A549 (cell line): ENCODE results near the gene PFDN6. TPM values are rescaled to one million over a fixed set of nuclear protein-coding genes. Genes with fewer than 3 reads are reported as not detected.
"Not testable (repeated sequence)": the region's sequence is repeated elsewhere in the genome, so short reads cannot be mapped to it uniquely, and the experiment has no call there.

Source experiments
- ATAC-seq, 2 experiments: fragments of 200-7000 bp in 1 of 2; fragments of >200 bp in 1 of 2; cut with Nextera tagmentation in 1 of 2; cut with Tn5 transposase in 1 of 2; 3 replicates each; pipeline versions ENCODE4 v1.8.0 to v1.9.1; 2018 to 2020; ENCODE audit warnings: mild to moderate bottlenecking in 1 of 2, moderate library complexity in 1 of 2
- CTCF ChIA-PET: fragments of 300-600 bp; sonication (Branson Sonifier 250); formaldehyde crosslinking; extraction: SDS; loops from one replicate; lab custom pipeline; 2021; ENCODE audit warnings: antibody characterized with exemption, inconsistent platforms; lab: Yijun Ruan, JAX
- POLR2A ChIA-PET: fragments of 350-600 bp; formaldehyde crosslinking; extraction: SDS; loops from one replicate; lab custom pipeline; 2021; ENCODE audit warnings: antibody characterized with exemption, inconsistent platforms; lab: Yijun Ruan, JAX
- DNase-seq, 2 experiments: peaks; one replicate each; pipeline versions ENCODE4 v3.0.0 to v3.0.0-alpha.2; 2011 to 2016; ENCODE audit warnings: low read depth in 1 of 2, low spot score in 1 of 2
- FAIRE-seq: peaks from 2 replicates; lab custom pipeline; 2011; peaks lifted over from hg19 to GRCh38; lab: Jason Lieb, UNC
- H3K27ac ChIP-seq, 2 experiments: fragments of >200 bp; sonication (Bioruptor Twin); formaldehyde crosslinking; 3 replicates each; pipeline ENCODE4 v1.5.1; 2016 to 2017
- H3K4me1 ChIP-seq: fragments of >200 bp; sonication (Bioruptor Twin); formaldehyde crosslinking; 3 replicates; pipeline ENCODE4 v1.6.1; 2016
- H3K4me2 ChIP-seq: fragments of >200 bp; sonication (Bioruptor Twin); formaldehyde crosslinking; 3 replicates; pipeline ENCODE4 v1.6.1; 2016
- H3K4me3 ChIP-seq: fragments of >200 bp; sonication (Bioruptor Twin); formaldehyde crosslinking; 3 replicates; pipeline ENCODE4 v1.5.1; 2016
- H3K9me3 ChIP-seq: fragments of >200 bp; sonication (Bioruptor Twin); formaldehyde crosslinking; 3 replicates; pipeline ENCODE4 v1.6.1; 2016
- BCL3 ChIP-seq: fragments of >200 bp; sonication (Bioruptor Twin); formaldehyde crosslinking; IDR thresholded peaks from 3 replicates; pipeline ENCODE4 v1.6.1; 2016
- CEBPB ChIP-seq, 2 experiments: fragments of >200 bp in 1 of 2; sonication (Bioruptor Twin) in 1 of 2; formaldehyde crosslinking in 1 of 2; IDR thresholded peaks; 2 replicates each; pipeline ENCODE4 v1.6.1; 2012 to 2016
- CHD2 ChIP-seq: fragments of 150-350 bp; IDR thresholded peaks from 2 replicates; pipeline ENCODE4 v1.6.1; 2014; ENCODE audit warnings: low read length; ENCODE audit not compliant: partially characterized antibody
- CTCF ChIP-seq: fragments of >200 bp; sonication (Bioruptor Twin); formaldehyde crosslinking; IDR thresholded peaks from 3 replicates; pipeline ENCODE4 v1.5.1; 2016
- EHF ChIP-seq: fragments of 250-450 bp; sonication (Bioruptor Pico); IDR thresholded peaks from 2 replicates; pipeline ENCODE4 v1.5.0; 2020; ENCODE audit warnings: mild to moderate bottlenecking
- EHMT2 ChIP-seq: fragments of 200-600 bp; sonication (generic); IDR thresholded peaks from 2 replicates; pipeline ENCODE4 v1.6.1; 2016; ENCODE audit warnings: antibody characterized with exemption, low read depth, mild to moderate bottlenecking, moderate library complexity
- ELK1 ChIP-seq: fragments of 150-350 bp; IDR thresholded peaks from 2 replicates; pipeline ENCODE4 v1.6.1; 2014; ENCODE audit warnings: low read depth, mild to moderate bottlenecking, low read length
- EP300 ChIP-seq, 2 experiments: fragments of >200 bp; sonication (Bioruptor Twin); formaldehyde crosslinking; IDR thresholded peaks; 2 replicates in 1 of 2; 3 replicates in 1 of 2; pipeline ENCODE4 v1.6.1; 2016 to 2017
- FOSL2 ChIP-seq, 2 experiments: fragments of 450-650 bp in 1 of 2; fragments of >200 bp in 1 of 2; sonication (Bioruptor Twin) in 1 of 2; formaldehyde crosslinking; IDR thresholded peaks; 2 replicates each; pipeline versions ENCODE4 v1.5.0 to v1.6.1; 2016 to 2020; ENCODE audit warnings: mild to moderate bottlenecking in 1 of 2, moderate library complexity in 1 of 2
- FOXS1 ChIP-seq: fragments of 250-450 bp; sonication (Bioruptor Pico); IDR thresholded peaks from 2 replicates; pipeline ENCODE4 v1.5.0; 2020; ENCODE audit warnings: mild to moderate bottlenecking, moderate library complexity
- HOXA7 ChIP-seq: fragments of 250-450 bp; sonication (Bioruptor Pico); IDR thresholded peaks from 2 replicates; pipeline ENCODE4 v1.5.0; 2020; ENCODE audit warnings: mild to moderate bottlenecking, moderate library complexity
- HOXB13 ChIP-seq: fragments of 250-450 bp; sonication (Bioruptor Pico); IDR thresholded peaks from 2 replicates; pipeline ENCODE4 v1.5.0; 2020; ENCODE audit warnings: low read depth, mild to moderate bottlenecking, moderate library complexity
- HOXB5 ChIP-seq: fragments of 250-450 bp; sonication (Bioruptor Pico); IDR thresholded peaks from 2 replicates; pipeline ENCODE4 v1.5.0; 2020; ENCODE audit warnings: mild to moderate bottlenecking, moderate library complexity
- JUN ChIP-seq, 2 experiments: fragments of >200 bp; sonication (Bioruptor Twin); formaldehyde crosslinking; IDR thresholded peaks; 2 replicates in 1 of 2; 3 replicates in 1 of 2; pipeline ENCODE4 v1.6.1; 2016 to 2017
- JUNB ChIP-seq: fragments of >200 bp; sonication (Bioruptor Twin); formaldehyde crosslinking; IDR thresholded peaks from 2 replicates; pipeline ENCODE4 v1.6.1; 2016
- KDM1A ChIP-seq: fragments of 200-600 bp; sonication (generic); IDR thresholded peaks from 2 replicates; pipeline ENCODE4 v1.6.1; 2016; ENCODE audit warnings: low read depth, mild to moderate bottlenecking
- MAX ChIP-seq: IDR thresholded peaks from 2 replicates; pipeline ENCODE4 v1.6.1; 2012
- NR3C1 ChIP-seq: fragments of >200 bp; sonication (Bioruptor Twin); formaldehyde crosslinking; IDR thresholded peaks from 3 replicates; pipeline ENCODE4 v1.6.1; 2017
- PHF8 ChIP-seq: fragments of 200-600 bp; sonication (generic); IDR thresholded peaks from 2 replicates; pipeline ENCODE4 v1.6.1; 2016; ENCODE audit warnings: low read depth, mild to moderate bottlenecking, antibody characterized with exemption, moderate library complexity, borderline replicate concordance
- RAD21 ChIP-seq, 2 experiments: fragments of >200 bp in 1 of 2; sonication (Bioruptor Twin) in 1 of 2; formaldehyde crosslinking in 1 of 2; IDR thresholded peaks in 1 of 2; conservative IDR thresholded peaks in 1 of 2; 2 replicates in 1 of 2; 3 replicates in 1 of 2; pipeline ENCODE4 v1.6.1; 2012 to 2018; ENCODE audit warnings: inconsistent platforms in 1 of 2
- RFX5 ChIP-seq: fragments of 450-650 bp; IDR thresholded peaks from 2 replicates; pipeline ENCODE4 v1.7.1; 2014; ENCODE audit warnings: antibody characterized with exemption, mild to moderate bottlenecking, moderate library complexity
- RNF2 ChIP-seq: fragments of 200-600 bp; sonication (generic); IDR thresholded peaks from 2 replicates; pipeline ENCODE4 v1.6.1; 2016; ENCODE audit warnings: low read depth, mild to moderate bottlenecking, antibody characterized with exemption, moderate library complexity, borderline replicate concordance
- TFCP2L1 ChIP-seq: fragments of 250-450 bp; sonication (Bioruptor Pico); IDR thresholded peaks from 2 replicates; pipeline ENCODE4 v1.5.0; 2021; ENCODE audit warnings: mild to moderate bottlenecking
- ZC3H11A ChIP-seq: fragments of 450-650 bp; IDR thresholded peaks from 2 replicates; pipeline ENCODE4 v1.6.1; 2014; ENCODE audit warnings: antibody characterized with exemption, mild to moderate bottlenecking
- ZFP36 ChIP-seq: fragments of 450-650 bp; IDR thresholded peaks from 2 replicates; pipeline ENCODE4 v1.6.1; 2014; ENCODE audit warnings: borderline replicate concordance; ENCODE audit not compliant: partially characterized antibody
- WGBS: methylation state at CpG from one replicate; pipeline ENCODE4 v1.1.6; 2017; ENCODE audit errors: missing lambda C conversion rate; 5-methylcytosine and 5-hydroxymethylcytosine counted together
- polyA plus RNA-seq, 4 experiments: library from polyadenylated mRNA; depleted of rRNA in 3 of 4; stranded (reverse); fragments of >200 nt; fragmentation: RNase III in 1 of 4; extraction: RNeasy Plus Mini Kit Qiagen cat#74134 plus additional on column Dnase treatment in 1 of 4; gene quantifications; 2 replicates in 3 of 4; 3 replicates in 1 of 4; pipeline ENCODE4 v1.2.3, GENCODE V29; 2011 to 2017

The PFDN6 gene
- polyA plus RNA-seq, 2 of the 4 experiments (the other 2 are of a cell fraction): 84.6 to 120 TPM

GRCh38 chr6:33254591-33254990 is 34.8 kb upstream of the PFDN6 start:
- POLR2A ChIA-PET: no interaction called here
- 93% methylated on average over 4 of the region's 4 CpGs for WGBS
- no peak for FAIRE-seq
- H3K4me2 ChIP-seq: no peak overlapping the region
- ATAC-seq: no peak
- H3K4me3 ChIP-seq: no peak overlapping the region
- TF ChIP-seq CHD2 (no peak), HOXA7 (no peak), TFCP2L1 (no peak)
- no peaks in the 10 kb centered on the region for H3K9me3 ChIP-seq
- CTCF ChIA-PET: no interaction called here
- 0 out of 6 replicates have a peak overlapping the region, but pooled peaks have one; percentile 16 to 20 for H3K27ac ChIP-seq
- H3K4me1 ChIP-seq: peaks cover 11% of the 10 kb centered on the region
- no peak for DNase-seq

- 64% methylated on average over 5 of the region's 5 CpGs for WGBS
- peaks cover 4% of the 10 kb centered on the region; the same call in 1 of the 3 replicates for H3K4me1 ChIP-seq
- FAIRE-seq: no peak
- no peak overlapping the region for H3K4me3 ChIP-seq
- ChIA-PET POLR2A (no interaction called here), CTCF (interaction anchor here (1.1 to 3.4 kb wide), 2 partner anchors 8 to 11 kb away, joined by 4 to 11 read pairs; no protein-coding TSS in a partner anchor)
- no peak overlapping the region for H3K4me2 ChIP-seq
- no peak overlapping the region for H3K27ac ChIP-seq
- no peaks in the 10 kb centered on the region for H3K9me3 ChIP-seq
- TF ChIP-seq KDM1A (no peak), RFX5 (no peak), NR3C1 (no peak), CEBPB (IDR thresholded peaks at IDR 0.05) (no peak)
- TF ChIP-seq, all 56 proteins: peak for 0
- DNase-seq: no peak
- ATAC-seq: no peak
Measured at GRCh38 chr6:33259032-33259431, 30.4 kb upstream of the PFDN6 start.

GRCh38 chr6:33262490-33262889 is 26.9 kb upstream of the PFDN6 start:
- 88% methylated on average over 3 of the region's 3 CpGs for WGBS
- not testable (repeated sequence) for FAIRE-seq, H3K4me2 ChIP-seq, DNase-seq, H3K9me3 ChIP-seq, H3K4me1 ChIP-seq, H3K27ac ChIP-seq, H3K4me3 ChIP-seq, ATAC-seq
- ChIA-PET POLR2A (interaction anchor here (1.7 kb wide), 1 partner anchor 9 kb away, joined by 7 read pairs; the partner anchor contains the start of genes RPS18 and VPS52), CTCF (interaction anchor here (0.6 to 3.1 kb wide), 3 partner anchors 9 to 210 kb away, joined by 3 to 10 read pairs (median 3); partner anchors contain the start of genes RPS18 and VPS52)

- ChIA-PET POLR2A (interaction anchor here (1.7 kb wide), 1 partner anchor 8 kb away, joined by 7 read pairs; the partner anchor contains the start of genes RPS18 and VPS52), CTCF (interaction anchor here (0.9 kb wide), 1 partner anchor 14 kb away, joined by 5 read pairs; no protein-coding TSS in a partner anchor)
- Histone ChIP-seq H3K4me3 (no peak overlapping the region), H3K9me3 (no peaks in the 10 kb centered on the region), H3K4me2 (no peak overlapping the region), H3K4me1 (peaks cover 4% of the 10 kb centered on the region; the same call in 1 of the 3 replicates), H3K27ac (no peak overlapping the region)
- WGBS: 86% methylated on average over 6 of the region's 7 CpGs
- no peak for DNase-seq
- TF ChIP-seq ELK1 (no peak), RNF2 (no peak), EP300 (IDR thresholded peaks at IDR 0.05) (no peak), ZFP36 (no peak), RAD21 (conservative IDR thresholded peaks at IDR 0.05 in 1 of 2, IDR thresholded peaks at IDR 0.05 in 1 of 2) (no peak), HOXB5 (CRISPR knock-in tag) (no peak), PHF8 (no peak), CTCF (no peak), EHF (CRISPR knock-in tag) (no peak), JUNB (no peak), HOXB13 (CRISPR knock-in tag) (no peak), MAX (no peak), KDM1A (no peak), EHMT2 (no peak), FOSL2 (IDR thresholded peaks at IDR 0.05) (no peak), FOSL2 (CRISPR knock-in tag; IDR thresholded peaks at IDR 0.05) (no peak), JUN (IDR thresholded peaks at IDR 0.05) (no peak), RFX5 (no peak), FOXS1 (CRISPR knock-in tag) (no peak), BCL3 (no peak), ZC3H11A (no peak)
- no peak for FAIRE-seq
- ATAC-seq: no peak; a peak in 1 of 6 replicates
Measured at GRCh38 chr6:33264015-33264414, 25.4 kb upstream of the PFDN6 start.
